NCI-H69 (cell line): ENCODE results near the gene DIAPH1.
"Not testable (repeated sequence)": the region's sequence is repeated elsewhere in the genome, so short reads cannot be mapped to it uniquely, and the experiment has no call there.

Experiments
- DNase-seq: peaks from one replicate; lab custom pipeline; 2025; lab: John Stamatoyannopoulos, UW

DIAPH1 gene

DNA sequence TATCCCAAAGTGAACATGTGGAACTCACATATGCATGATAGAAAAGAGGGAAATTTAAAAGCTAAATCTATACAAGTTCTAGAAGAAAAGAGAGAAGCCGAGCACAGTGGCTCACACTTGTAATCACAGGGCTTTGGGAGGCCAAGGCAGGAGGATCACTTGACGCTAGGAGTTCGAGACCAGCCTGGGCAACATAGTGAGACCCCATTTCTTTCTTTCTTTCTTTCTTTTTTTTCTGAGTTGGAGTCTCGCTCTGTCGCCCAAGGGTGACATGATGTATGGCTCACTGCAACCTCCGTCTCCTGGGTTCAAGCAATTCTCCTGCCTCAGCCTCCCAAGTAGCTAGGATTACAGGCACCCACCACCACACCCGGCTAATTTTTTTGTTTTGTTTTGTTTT lies 8.9 kb downstream of the DIAPH1 start:
- not testable (repeated sequence) for DNase-seq

DNA sequence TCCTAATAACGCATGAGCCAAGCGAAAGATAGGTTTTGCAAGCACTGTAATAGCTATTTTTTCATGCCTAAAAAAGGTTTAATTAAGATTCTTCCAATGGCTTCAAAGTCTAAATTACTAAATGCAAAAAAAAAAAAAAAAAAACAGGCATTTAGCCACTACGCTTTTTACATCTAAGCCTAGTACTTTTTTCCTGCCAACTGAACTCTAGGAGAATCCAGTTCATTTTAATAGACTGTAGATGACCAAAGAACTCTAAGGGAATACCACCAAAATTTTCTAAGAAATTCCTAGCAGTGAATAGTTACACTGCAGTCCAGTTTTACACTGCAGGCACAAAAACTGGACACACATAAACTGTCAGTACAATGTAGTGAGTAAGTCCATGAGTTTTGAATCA lies 9.8 kb downstream of the DIAPH1 start:
- DNase-seq, result no peak

DNA sequence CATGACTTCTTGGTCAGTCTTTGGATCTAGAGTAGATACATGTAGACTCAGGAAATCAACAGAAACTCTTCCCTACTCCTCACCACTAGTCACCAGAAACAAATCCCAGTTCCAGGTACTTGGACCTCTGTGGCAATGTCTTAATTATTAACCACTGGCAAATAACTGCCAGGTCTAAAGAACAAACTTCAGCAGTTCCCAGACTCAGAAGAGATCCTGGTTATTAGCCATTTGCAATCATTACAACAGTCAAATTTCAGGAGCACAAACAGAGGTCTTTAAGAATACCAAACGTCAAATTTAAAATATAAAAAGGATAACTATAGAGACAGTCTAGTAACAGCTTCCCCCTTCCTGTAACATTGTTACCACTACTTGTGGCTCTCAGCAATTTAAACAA lies 10.2 kb downstream of the DIAPH1 start:
- no peak for DNase-seq

GRCh38 chr5:141608046-141608445 lies 10.8 kb downstream of the DIAPH1 start:
- DNase-seq, result no peak

DNA sequence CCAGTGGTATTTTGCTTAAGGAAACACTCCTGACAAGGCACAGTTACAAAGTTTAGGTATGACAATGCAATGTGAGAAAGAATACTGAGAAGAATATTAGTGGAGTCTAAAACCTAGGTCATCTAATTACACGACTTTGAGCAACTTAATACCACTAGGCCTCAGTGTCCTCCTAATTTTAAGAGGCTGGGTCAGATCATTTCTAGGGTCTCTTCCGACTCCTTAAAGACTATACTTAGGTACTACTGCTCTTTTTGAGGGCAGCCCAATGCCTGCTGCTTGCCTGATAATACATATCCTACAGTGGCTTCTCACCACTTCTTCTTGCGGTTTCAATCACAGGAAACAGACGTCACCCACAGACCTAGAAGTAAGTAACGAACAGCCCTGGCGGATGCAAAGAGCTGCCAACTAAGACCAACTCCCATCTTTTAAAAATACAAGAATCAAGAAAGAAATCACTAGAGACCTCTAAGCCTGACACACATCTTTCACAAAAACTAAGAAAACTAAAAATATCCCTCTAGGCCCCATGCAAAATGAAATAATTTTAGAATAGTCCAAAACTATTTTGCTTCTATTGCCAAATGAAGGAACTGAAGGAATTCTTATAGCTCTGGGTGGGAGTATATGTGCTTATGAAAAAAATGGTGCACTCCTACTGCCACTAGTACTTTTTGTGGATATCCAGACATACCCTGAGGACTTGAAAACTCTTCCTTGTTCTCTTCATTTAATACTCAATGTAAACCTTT lies 13.1 kb downstream of the DIAPH1 start:
- no peak for DNase-seq

- peak; percentile 21 for DNase-seq
Observed at GRCh38 chr5:141603923-141604717, 14.7 kb downstream of the DIAPH1 start.

GRCh38 chr5:141602606-141603005 lies 16.2 kb downstream of the DIAPH1 start:
- no peak for DNase-seq

- peak; percentile 31 for DNase-seq
Observed at GRCh38 chr5:141598391-141599345, 20.1 kb downstream of the DIAPH1 start.

DNA sequence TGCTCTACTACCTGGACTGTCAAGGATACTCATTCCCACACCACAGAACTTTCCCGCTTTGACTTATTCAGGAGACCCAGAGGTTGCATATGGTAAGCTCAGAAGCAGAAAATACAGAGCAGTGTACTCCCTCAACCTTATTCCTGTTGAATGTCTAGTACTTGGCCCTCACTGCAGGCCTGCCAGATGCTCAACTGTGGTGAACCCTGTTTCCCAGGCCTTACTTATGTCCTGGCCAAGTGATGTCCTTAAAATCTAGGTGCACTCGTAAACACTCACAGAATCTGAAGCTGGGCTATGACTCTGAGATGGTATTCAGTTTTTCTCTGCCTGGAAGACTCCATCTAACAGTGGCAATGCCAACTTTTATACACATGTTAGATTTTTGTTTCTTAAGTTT lies 21.0 kb downstream of the DIAPH1 start:
- no peak for DNase-seq

GRCh38 chr5:141597394-141597793 lies 21.4 kb downstream of the DIAPH1 start:
- peak; percentile 74 for DNase-seq

- DNase-seq, result no peak
Observed at GRCh38 chr5:141596867-141597266, 21.9 kb downstream of the DIAPH1 start.

GRCh38 chr5:141590127-141590526 lies 28.7 kb downstream of the DIAPH1 start:
- DNase-seq, result no peak

- DNase-seq, result no peak
Observed at GRCh38 chr5:141586246-141586645, 32.6 kb downstream of the DIAPH1 start.

DNA sequence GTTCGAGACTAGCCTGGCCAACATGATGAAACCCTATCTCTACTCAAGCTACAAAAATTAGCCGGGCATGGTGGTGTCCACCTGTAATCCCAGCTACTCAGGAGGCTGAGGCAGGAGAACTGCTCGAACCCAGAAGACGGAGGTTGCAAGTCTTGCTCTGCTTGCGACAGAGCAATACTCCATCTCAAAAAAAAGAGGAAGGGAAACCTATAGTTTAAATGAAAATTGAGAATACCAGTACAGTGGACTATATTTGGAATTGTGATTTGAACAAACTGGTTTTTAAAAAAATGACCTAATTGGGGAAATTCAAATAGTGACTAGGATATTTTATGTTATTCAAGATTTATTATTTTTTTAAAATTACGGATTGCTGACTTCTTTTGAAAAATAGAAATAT lies 33.2 kb downstream of the DIAPH1 start:
- DNase-seq, result no peak

DNA sequence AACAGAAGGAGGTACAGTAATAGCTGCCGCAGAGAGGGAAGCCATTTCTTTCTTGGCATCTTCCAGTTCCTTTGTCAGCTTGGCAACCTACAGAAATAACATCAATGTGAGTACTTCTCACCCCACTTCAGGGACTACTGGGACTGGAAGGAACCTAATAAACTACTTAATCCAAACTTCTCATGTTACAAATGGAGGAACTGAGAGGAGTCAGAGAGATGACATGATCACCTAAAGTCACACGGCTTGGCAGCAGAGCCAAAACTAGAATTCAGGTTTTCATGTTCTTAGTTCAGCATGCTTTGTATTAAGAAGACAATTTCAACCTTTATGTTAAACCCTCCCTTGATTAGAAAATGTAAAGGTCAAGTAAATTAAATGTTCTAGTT lies 44.7 kb downstream of the DIAPH1 start:
- no peak for DNase-seq

DNA sequence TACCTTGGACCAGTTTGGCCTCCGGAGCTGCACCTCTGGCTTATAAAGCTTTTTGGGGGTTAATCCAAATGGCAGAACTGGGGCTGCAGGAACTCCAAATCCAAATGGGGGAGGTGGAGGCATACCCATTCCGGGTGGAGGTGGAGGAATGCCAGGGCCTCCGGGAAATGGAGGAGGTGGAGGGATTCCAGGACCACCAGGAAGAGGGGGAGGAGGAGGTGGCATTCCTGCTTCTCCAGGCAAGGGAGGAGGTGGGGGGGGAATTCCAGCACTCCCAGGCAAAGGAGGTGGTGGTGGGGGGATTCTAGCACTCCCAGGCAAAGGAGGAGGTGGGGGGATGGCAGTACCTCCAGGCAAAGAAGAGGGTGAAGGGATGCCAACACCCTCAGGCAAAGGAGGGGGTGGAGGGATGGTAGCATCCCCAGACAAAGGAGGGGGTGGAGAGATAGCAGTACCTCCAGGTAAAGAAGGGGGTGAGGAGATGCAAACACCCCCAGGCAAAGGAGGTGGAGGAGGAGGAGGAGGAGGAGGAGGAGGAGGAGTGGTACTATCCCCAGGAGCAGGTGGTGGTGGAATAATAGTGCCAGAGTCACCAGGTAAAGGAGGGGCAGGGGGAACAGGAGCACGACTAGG lies 45.2 kb downstream of the DIAPH1 start:
- DNase-seq, result peak; percentile 8

- no peak for DNase-seq
Observed at GRCh38 chr5:141570655-141571054, 48.1 kb downstream of the DIAPH1 start.

GRCh38 chr5:141567513-141568117 lies 51.2 kb downstream of the DIAPH1 start:
- peak; percentile 34 for DNase-seq

DNA sequence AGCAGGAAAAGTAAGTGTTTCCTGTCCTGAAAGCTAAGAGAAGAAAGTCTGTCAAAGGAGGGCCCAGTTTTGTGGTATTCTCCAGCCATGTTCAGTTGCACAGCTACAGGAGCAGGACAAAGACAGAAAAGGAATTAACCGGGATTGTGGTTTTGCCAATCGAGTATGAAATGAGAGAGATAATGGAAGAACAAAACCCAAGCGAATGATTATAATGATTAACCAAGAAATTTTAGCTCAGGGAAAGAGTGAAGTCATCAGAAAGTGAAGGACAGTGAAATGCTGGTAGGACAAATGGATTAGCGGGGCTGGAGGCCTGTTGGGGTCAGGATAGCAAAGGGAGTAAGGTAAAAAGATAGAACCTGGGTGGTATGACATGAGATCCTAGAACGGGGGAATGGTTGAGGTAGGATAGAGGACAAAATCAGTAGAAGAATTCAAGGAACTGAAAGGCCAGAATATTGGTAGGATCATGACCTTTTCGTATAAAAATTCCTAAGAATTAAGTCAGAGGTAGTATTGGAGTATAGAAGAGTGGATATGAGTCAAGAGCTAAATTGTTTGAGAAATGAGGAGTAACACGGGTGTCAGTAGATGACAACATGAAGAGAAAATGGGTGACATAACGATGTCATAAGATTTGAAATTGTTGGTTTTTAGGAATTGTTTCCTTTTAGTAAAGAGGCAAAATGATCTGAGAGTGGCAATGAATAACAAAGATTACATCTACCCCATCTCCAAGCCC lies 52.8 kb downstream of the DIAPH1 start:
- no peak for DNase-seq

- peak; percentile 97 for DNase-seq
Observed at GRCh38 chr5:141564216-141564692, 54.5 kb downstream of the DIAPH1 start.
